ENCODE measurements around the gene CAMTA1. TPM values are rescaled to one million over a fixed set of nuclear protein-coding genes. Genes with fewer than 3 reads are reported as not detected.
A peak's percentile ranks its signal among the peaks of the same experiment; 100 is the strongest.

Gene CAMTA1
- total RNA-seq, 1 experiment from 2014 or later = 60.0 TPM

- POLR2A ChIA-PET = interaction anchor here (0.7 to 1.1 kb wide), 2 partner anchors 24 to 1688 kb away, joined by 3 to 4 read pairs; no protein-coding TSS in a partner anchor
- no peaks in the 10 kb centered on the region for H3K27me3 ChIP-seq (replicated peaks; ENCODE audit: control insufficient read depth, insufficient read depth, low read length)
Observed at GRCh38 chr1:7680207-7680954, 895.1 kb downstream of the CAMTA1 start.

GRCh38 chr1:7680955-7681268 lies 895.7 kb downstream of the CAMTA1 start:
- POLR2A ChIA-PET = interaction anchor here (0.7 to 1.1 kb wide), 2 partner anchors 24 to 1688 kb away, joined by 3 to 4 read pairs; no protein-coding TSS in a partner anchor
- CTCF ChIA-PET = interaction anchor here (1.1 to 2.2 kb wide), 4 partner anchors 12 to 74 kb away, joined by 3 to 20 read pairs (median 13); no protein-coding TSS in a partner anchor
- Mint-ChIP-seq H3K27me3 (ENCODE audit: insufficient read depth, unreplicated experiment) (peaks cover 7% of the 10 kb centered on the region), H3K36me3 (ENCODE audit: insufficient read depth, unreplicated experiment) (no peaks in the 10 kb centered on the region), H3K4me3 (ENCODE audit: unreplicated experiment) (peak overlapping the region; percentile 71), H3K27ac (ENCODE audit: unreplicated experiment) (no peak overlapping the region), H3K9me3 (ENCODE audit: unreplicated experiment) (no peaks in the 10 kb centered on the region), H3K4me1 (ENCODE audit: low read depth, unreplicated experiment) (no peaks in the 10 kb centered on the region)
- Histone ChIP-seq H3K4me1 (no peaks in the 10 kb centered on the region), H3K36me3 (ENCODE audit: control insufficient read depth, insufficient read depth, low read length) (no peaks in the 10 kb centered on the region), H3K4me3 (ENCODE audit: low read depth, low read length) (peak overlapping the region; percentile 76), H3K27me3 (replicated peaks; ENCODE audit: control insufficient read depth, insufficient read depth, low read length) (no peaks in the 10 kb centered on the region), H3K9me3 (no peaks in the 10 kb centered on the region)
- intact Hi-C loops (cut with micrococcal nuclease; ENCODE audit: unreplicated experiment) = loop anchor here (1.0 to 2.0 kb wide), 2 partner anchors 11 to 24 kb away; no protein-coding TSS in a partner anchor
- no peak for TF ChIP-seq CTCF (IDR thresholded peaks at IDR 0.05; ENCODE audit: insufficient read depth in 1 of 2, low read depth in 1 of 2, low read length in 1 of 2, severe bottlenecking in 1 of 2, unreplicated experiment in 1 of 2)
- DNase-seq = no peak
- no TSS peak for BruUV-seq (replicated peaks)

More at GRCh38 chr1:7680207-7680954, 895.1 kb downstream of the CAMTA1 start:
- intact Hi-C loops (cut with micrococcal nuclease; ENCODE audit: unreplicated experiment) = loop anchor here (1.0 to 2.0 kb wide), 2 partner anchors 10 to 24 kb away; no protein-coding TSS in a partner anchor
- no peak for TF ChIP-seq CTCF (IDR thresholded peaks at IDR 0.05; ENCODE audit: insufficient read depth in 1 of 2, low read depth in 1 of 2, low read length in 1 of 2, severe bottlenecking in 1 of 2, unreplicated experiment in 1 of 2)
- Mint-ChIP-seq H3K4me1 (ENCODE audit: low read depth, unreplicated experiment) (no peaks in the 10 kb centered on the region), H3K4me3 (ENCODE audit: unreplicated experiment) (peak overlapping the region; percentile 71), H3K9me3 (ENCODE audit: unreplicated experiment) (no peaks in the 10 kb centered on the region), H3K27me3 (ENCODE audit: insufficient read depth, unreplicated experiment) (peaks cover 4% of the 10 kb centered on the region), H3K27ac (ENCODE audit: unreplicated experiment) (no peak overlapping the region), H3K36me3 (ENCODE audit: insufficient read depth, unreplicated experiment) (no peaks in the 10 kb centered on the region)
- CTCF ChIA-PET = interaction anchor here (1.1 to 2.2 kb wide), 4 partner anchors 12 to 75 kb away, joined by 3 to 20 read pairs (median 13); no protein-coding TSS in a partner anchor
- Histone ChIP-seq H3K4me3 (ENCODE audit: low read depth, low read length) (peak overlapping the region; percentile 76), H3K36me3 (ENCODE audit: control insufficient read depth, insufficient read depth, low read length) (no peaks in the 10 kb centered on the region), H3K4me1 (no peaks in the 10 kb centered on the region), H3K9me3 (no peaks in the 10 kb centered on the region)
- no TSS peak for BruUV-seq (replicated peaks)
- DNase-seq = peak in 1 of 2 experiments; percentile 57

- H3K9me3 ChIP-seq = no peaks in the 10 kb centered on the region
- no peak for TF ChIP-seq CTCF (IDR thresholded peaks at IDR 0.05; ENCODE audit: insufficient read depth in 1 of 2, low read depth in 1 of 2, low read length in 1 of 2, severe bottlenecking in 1 of 2, unreplicated experiment in 1 of 2)
- no peaks in the 10 kb centered on the region for H3K27me3 ChIP-seq (replicated peaks; ENCODE audit: control insufficient read depth, insufficient read depth, low read length)
- H3K4me3 ChIP-seq (ENCODE audit: low read depth, low read length) = no peak overlapping the region
- H3K36me3 ChIP-seq (ENCODE audit: control insufficient read depth, insufficient read depth, low read length) = no peaks in the 10 kb centered on the region
- no peak overlapping the region for H3K27ac Mint-ChIP-seq (ENCODE audit: unreplicated experiment)
- no peaks in the 10 kb centered on the region for H3K4me1 ChIP-seq
- no peaks in the 10 kb centered on the region for H3K9me3 Mint-ChIP-seq (ENCODE audit: unreplicated experiment)
- DNase-seq = peak in 1 of 2 experiments; percentile 15
- ChIA-PET POLR2A (interaction anchor here (0.7 to 1.1 kb wide), 2 partner anchors 23 to 1689 kb away, joined by 3 to 4 read pairs; no protein-coding TSS in a partner anchor), CTCF (interaction anchor here (0.8 to 2.2 kb wide), 5 partner anchors 13 to 74 kb away, joined by 3 to 20 read pairs (median 9); no protein-coding TSS in a partner anchor)
- peak overlapping the region; percentile 71 for H3K4me3 Mint-ChIP-seq (ENCODE audit: unreplicated experiment)
- H3K36me3 Mint-ChIP-seq (ENCODE audit: insufficient read depth, unreplicated experiment) = no peaks in the 10 kb centered on the region
- peaks cover 9% of the 10 kb centered on the region for H3K27me3 Mint-ChIP-seq (ENCODE audit: insufficient read depth, unreplicated experiment)
- intact Hi-C loops (cut with micrococcal nuclease; ENCODE audit: unreplicated experiment) = loop anchor here (2.0 kb wide), 1 partner anchor 23 kb away; no protein-coding TSS in a partner anchor
- BruUV-seq (replicated peaks) = no TSS peak
- H3K4me1 Mint-ChIP-seq (ENCODE audit: low read depth, unreplicated experiment) = no peaks in the 10 kb centered on the region
Observed at GRCh38 chr1:7681401-7681800, 896.1 kb downstream of the CAMTA1 start.
